Keratinocyte (primary cell): ENCODE results near the gene SELENOO. TPM values are rescaled to one million over a fixed set of nuclear protein-coding genes. Genes with fewer than 3 reads are reported as not detected.

Experiments
- DNase-seq: peaks from one replicate; pipeline ENCODE4 v3.0.0-alpha.2; 2011; ENCODE audit warnings: low read depth, missing footprints, low spot score
- FAIRE-seq: peaks from 2 replicates; lab custom pipeline; 2011; peaks lifted over from hg19 to GRCh38; lab: Jason Lieb, UNC
- H2AFZ ChIP-seq: 2 replicates; pipeline ENCODE4 v1.6.0; 2012; ENCODE audit warnings: low read length, control low read depth, inconsistent platforms; ENCODE audit not compliant: control insufficient read depth
- H3K27ac ChIP-seq: 2 replicates; pipeline ENCODE4 v1.5.1; 2011; ENCODE audit warnings: low read length; ENCODE audit not compliant: control insufficient read depth, insufficient read depth
- H3K27me3 ChIP-seq: 3 replicates; pipeline ENCODE4 v1.6.0; 2011; ENCODE audit warnings: low read length; ENCODE audit not compliant: control insufficient read depth, insufficient read depth; ENCODE audit errors: extremely low read depth
- H3K36me3 ChIP-seq, 2 experiments: 2 replicates in 1 of 2; 3 replicates in 1 of 2; pipeline ENCODE4 v1.5.1; 2011; ENCODE audit warnings: low read length in 2 of 2, mild to moderate bottlenecking in 1 of 2; ENCODE audit not compliant: control insufficient read depth in 2 of 2, insufficient read depth in 2 of 2; ENCODE audit errors: extremely low read depth in 1 of 2
- H3K4me1 ChIP-seq: 3 replicates; pipeline ENCODE4 v1.5.1; 2011; ENCODE audit warnings: low read length; ENCODE audit not compliant: control insufficient read depth, insufficient read depth; ENCODE audit errors: extremely low read depth
- H3K4me2 ChIP-seq: 3 replicates; pipeline ENCODE4 v1.6.0; 2011; ENCODE audit warnings: low read depth, low read length; ENCODE audit not compliant: control insufficient read depth, insufficient read depth; ENCODE audit errors: extremely low read depth
- H3K4me3 ChIP-seq, 3 experiments: fragments of 200-600 bp in 1 of 3; sonication (generic) in 1 of 3; 2 replicates in 2 of 3; 3 replicates in 1 of 3; pipeline ENCODE4 v1.5.1; 2011 to 2016; ENCODE audit warnings: low read length in 3 of 3, mild to moderate bottlenecking in 3 of 3, control low read depth in 2 of 3, inconsistent platforms in 1 of 3, low read depth in 1 of 3, mixed read lengths in 1 of 3, mixed run types in 1 of 3, moderate library complexity in 1 of 3; ENCODE audit not compliant: control insufficient read depth in 2 of 3, insufficient read depth in 2 of 3; ENCODE audit errors: extremely low read depth in 1 of 3
- H3K79me2 ChIP-seq: 2 replicates; pipeline ENCODE4 v1.6.0; 2012; ENCODE audit warnings: low read length; ENCODE audit not compliant: control insufficient read depth, insufficient read depth
- H3K9ac ChIP-seq: 3 replicates; pipeline ENCODE4 v1.6.0; 2011; ENCODE audit warnings: low read length; ENCODE audit not compliant: control insufficient read depth, insufficient read depth; ENCODE audit errors: extremely low read depth
- H3K9me1 ChIP-seq: 3 replicates; pipeline ENCODE4 v1.6.0; 2011; ENCODE audit warnings: low read length; ENCODE audit not compliant: control insufficient read depth, insufficient read depth; ENCODE audit errors: extremely low read depth
- H3K9me3 ChIP-seq: 2 replicates; pipeline ENCODE4 v1.5.1; 2012; ENCODE audit warnings: low read depth, low read length; ENCODE audit not compliant: control insufficient read depth
- H4K20me1 ChIP-seq: 3 replicates; pipeline ENCODE4 v1.6.0; 2011; ENCODE audit warnings: low read length; ENCODE audit not compliant: control insufficient read depth, insufficient read depth; ENCODE audit errors: extremely low read depth
- CTCF ChIP-seq, 3 experiments: IDR thresholded peaks in 1 of 3; conservative IDR thresholded peaks in 1 of 3; optimal IDR thresholded peaks in 1 of 3; 2 replicates in 2 of 3; 3 replicates in 1 of 3; pipeline versions ENCODE3 to v1.5.1; 2011; ENCODE audit warnings: low read length in 3 of 3, mild to moderate bottlenecking in 3 of 3, moderate library complexity in 2 of 3, control low read depth in 1 of 3, inconsistent platforms in 1 of 3; ENCODE audit not compliant: insufficient read depth in 2 of 3; ENCODE audit errors: extremely low read depth in 1 of 3
- EZH2 ChIP-seq: IDR thresholded peaks from one replicate; pipeline ENCODE4 v1.6.1; 2012; ENCODE audit warnings: inconsistent platforms, mild to moderate bottlenecking, low read length, moderate library complexity
- dilution Hi-C: fragments of 300-500 bp; cut with MboI; formaldehyde crosslinking; loops from one replicate; pipeline ENCODE4 v1.7.0; 2020; ENCODE audit warnings: low sequenced_read_pairs; ENCODE audit not compliant: extremely low pct_ligation_motif_present
- polyA plus RNA-seq, 5 experiments: library from polyadenylated mRNA; depleted of rRNA in 3 of 5; stranded (reverse) in 3 of 5; stranded (forward) in 1 of 5; unstranded in 1 of 5; fragments of >200 nt; gene quantifications; 1 replicate in 1 of 5; 2 replicates in 3 of 5; 3 replicates in 1 of 5; pipeline versions ENCODE4 v1.2.1 to v1.2.3, GENCODE V29; 2011 to 2012; ENCODE audit warnings: missing spikeins in 2 of 5, low read depth in 1 of 5, low replicate concordance in 1 of 5

SELENOO gene
- polyA plus RNA-seq, 1 donor (not counting 4 experiments of a cell fraction or from before 2014, with no cell fraction given): 14.4 TPM

GRCh38 chr22:50264104-50264745 lies 63.4 kb downstream of the SELENOO start:
- Histone ChIP-seq H3K4me2 (no peak overlapping the region), H3K36me3 (no peaks in the 10 kb centered on the region), H3K4me3 (no peak overlapping the region), H3K27me3 (peaks cover 5% of the 10 kb centered on the region), H4K20me1 (peaks cover 3% of the 10 kb centered on the region), H3K9me3 (no peaks in the 10 kb centered on the region), H3K27ac (no peak overlapping the region), H3K79me2 (no peaks in the 10 kb centered on the region), H2AFZ (no peak overlapping the region), H3K9ac (no peak overlapping the region), H3K9me1 (no peaks in the 10 kb centered on the region), H3K4me1 (peaks cover 22% of the 10 kb centered on the region)
- TF ChIP-seq EZH2 (no peak), CTCF (optimal IDR thresholded peaks at IDR 0.05 in 1 of 3, IDR thresholded peaks at IDR 0.05 in 1 of 3, conservative IDR thresholded peaks at IDR 0.05 in 1 of 3; ENCODE audit: extremely low read depth in 1 of 3, insufficient read depth in 2 of 3, low read length in 3 of 3) (no peak)
- no peak for FAIRE-seq
- dilution Hi-C loops: no loop called here
- no peak for DNase-seq

- H3K36me3 ChIP-seq: no peaks in the 10 kb centered on the region
- peaks cover 5% of the 10 kb centered on the region for H3K27me3 ChIP-seq
- H3K9me1 ChIP-seq: no peaks in the 10 kb centered on the region
- no peak overlapping the region for H3K4me3 ChIP-seq
- no peak for TF ChIP-seq EZH2
- no peak overlapping the region for H2AFZ ChIP-seq
- no peak overlapping the region for H3K9ac ChIP-seq
- H3K4me2 ChIP-seq: no peak overlapping the region
- no peak overlapping the region for H3K27ac ChIP-seq
- dilution Hi-C loops: no loop called here
- no peaks in the 10 kb centered on the region for H3K9me3 ChIP-seq
- peaks cover 3% of the 10 kb centered on the region for H4K20me1 ChIP-seq
- FAIRE-seq: no peak
- no peaks in the 10 kb centered on the region for H3K79me2 ChIP-seq
- DNase-seq: no peak
- H3K4me1 ChIP-seq: peaks cover 22% of the 10 kb centered on the region
These were observed 64.3 kb downstream of the SELENOO start for GRCh38 chr22:50264946-50265669.
